ENCODE measurements around the gene OR10H3. TPM values are rescaled to one million over a fixed set of nuclear protein-coding genes. Genes with fewer than 3 reads are reported as not detected.

The OR10H3 gene, protein sequence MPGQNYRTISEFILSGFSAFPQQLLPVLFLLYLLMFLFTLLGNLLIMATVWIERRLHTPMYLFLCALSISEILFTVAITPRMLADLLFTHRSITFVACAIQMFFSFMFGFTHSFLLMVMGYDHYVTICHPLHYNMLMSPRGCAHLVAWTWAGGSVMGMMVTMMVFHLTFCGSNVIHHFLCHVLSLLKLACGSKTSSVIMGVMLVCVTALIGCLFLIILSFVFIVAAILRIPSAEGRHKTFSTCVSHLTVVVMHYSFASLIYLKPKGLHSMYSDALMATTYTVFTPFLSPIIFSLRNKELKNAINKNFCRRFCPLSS
- not detected for total RNA-seq

- H3K9me3 Mint-ChIP-seq, result peaks cover 9% of the 10 kb centered on the region
- no peak within 1 kb of the TSS for H3K27ac Mint-ChIP-seq
- H3K27me3 Mint-ChIP-seq, result peaks cover 36 to 41% of the 10 kb centered on the region in 2 donors
- DNase-seq (ENCODE audit: low spot score) (no peak), ATAC-seq (no peak)
- H3K4me1 Mint-ChIP-seq (ENCODE audit: low read depth in 2 of 2), result no peaks in the 10 kb centered on the region
- H3K36me3 Mint-ChIP-seq, result peaks cover 15% of the 10 kb centered on the region
- H3K4me3 Mint-ChIP-seq, result no peak within 1 kb of the TSS
These were observed at the start of gene OR10H3 for GRCh38 chr19:15737722-15738121. TSS of gene OR10H3 (plus strand) at chr19:15737985. CDS start at chr19:15741393, 3,408 bp downstream.

- Mint-ChIP-seq H3K36me3 (no peaks in the 10 kb centered on the region), H3K4me3 (no peak overlapping the region), H3K27me3 (peaks cover 21 to 22% of the 10 kb centered on the region in 2 donors), H3K9me3 (no peaks in the 10 kb centered on the region), H3K4me1 (ENCODE audit: low read depth in 2 of 2) (no peaks in the 10 kb centered on the region), H3K27ac (no peak overlapping the region)
- ATAC-seq, result no peak
- no peak for DNase-seq (ENCODE audit: low spot score)
These were observed 41.1 kb upstream of the OR10H3 start for GRCh38 chr19:15696654-15697194.

DNA sequence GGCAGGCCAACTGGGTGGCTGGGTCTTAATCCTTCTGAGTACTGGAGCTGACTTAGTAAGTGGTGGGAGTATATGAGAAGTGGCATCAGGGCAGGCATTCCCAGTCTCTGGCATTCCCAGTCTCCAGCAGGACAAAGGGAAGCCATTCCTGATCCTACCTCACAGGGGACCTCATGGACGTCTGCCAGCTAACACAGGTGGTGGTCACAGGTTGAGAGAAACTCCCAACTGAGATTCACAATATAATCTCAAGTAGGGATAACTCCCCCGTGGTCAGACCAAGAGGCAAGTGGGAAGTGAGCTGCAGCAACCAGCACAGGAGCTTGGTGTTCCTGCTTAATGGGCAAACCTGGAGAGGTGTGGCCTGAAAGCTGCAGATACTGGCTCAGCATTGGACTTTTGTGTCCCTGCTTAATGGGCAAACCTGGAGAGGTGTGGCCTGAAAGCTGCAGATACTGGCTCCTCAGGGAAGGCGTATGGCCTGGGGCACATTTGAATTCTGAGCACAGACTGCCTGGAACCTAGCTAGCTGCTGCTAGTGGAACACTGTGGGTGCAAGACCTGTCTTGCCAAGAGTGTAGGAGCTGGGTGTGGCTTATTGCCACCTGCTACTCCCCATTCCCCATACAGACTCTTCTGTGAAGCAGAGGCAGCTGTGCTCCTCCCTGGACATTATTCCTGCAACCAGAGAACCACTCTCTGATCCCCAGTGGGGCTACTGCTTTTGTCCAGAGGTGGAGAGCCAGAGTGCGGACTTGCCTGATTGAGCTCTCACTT, 35.8 kb upstream of the OR10H3 start:
- ATAC-seq, result no peak
- no peak overlapping the region for H3K4me3 Mint-ChIP-seq
- peaks cover 3% of the 10 kb centered on the region for H3K36me3 Mint-ChIP-seq
- H3K27ac Mint-ChIP-seq, result no peak overlapping the region
- peaks cover 3% of the 10 kb centered on the region for H3K9me3 Mint-ChIP-seq
- no peak for DNase-seq (ENCODE audit: low spot score)
- H3K4me1 Mint-ChIP-seq (ENCODE audit: low read depth in 2 of 2), result no peaks in the 10 kb centered on the region
- peaks cover 28 to 31% of the 10 kb centered on the region in 2 donors for H3K27me3 Mint-ChIP-seq

DNA sequence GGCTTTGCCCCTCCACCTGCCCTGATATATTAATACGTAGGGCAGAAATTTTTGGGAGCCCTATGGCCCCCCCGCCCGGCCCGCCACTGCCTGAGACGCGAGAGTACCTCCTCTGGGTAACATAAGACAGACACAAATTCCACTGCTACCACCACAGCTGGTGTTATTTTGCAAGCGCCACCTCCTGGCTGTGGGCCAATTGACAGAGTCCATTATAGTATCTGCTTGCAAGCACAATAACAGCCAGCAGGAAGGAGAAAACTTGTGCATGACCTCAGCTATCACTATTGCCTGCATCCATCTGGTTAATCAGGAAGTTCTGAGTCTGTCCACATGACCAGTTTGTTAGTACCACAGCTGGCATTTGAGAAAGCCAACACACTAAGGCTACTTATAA, 35.3 kb upstream of the OR10H3 start:
- H3K4me1 Mint-ChIP-seq (ENCODE audit: low read depth in 2 of 2), result no peaks in the 10 kb centered on the region
- H3K27me3 Mint-ChIP-seq, result peaks cover 28 to 30% of the 10 kb centered on the region in 2 donors
- peaks cover 3% of the 10 kb centered on the region for H3K9me3 Mint-ChIP-seq
- peaks cover 5% of the 10 kb centered on the region for H3K36me3 Mint-ChIP-seq
- H3K4me3 Mint-ChIP-seq, result no peak overlapping the region
- no peak overlapping the region for H3K27ac Mint-ChIP-seq
- no peak for DNase-seq (ENCODE audit: low spot score)
- ATAC-seq, result peak in 1 of 2 donors; percentile 51

DNA sequence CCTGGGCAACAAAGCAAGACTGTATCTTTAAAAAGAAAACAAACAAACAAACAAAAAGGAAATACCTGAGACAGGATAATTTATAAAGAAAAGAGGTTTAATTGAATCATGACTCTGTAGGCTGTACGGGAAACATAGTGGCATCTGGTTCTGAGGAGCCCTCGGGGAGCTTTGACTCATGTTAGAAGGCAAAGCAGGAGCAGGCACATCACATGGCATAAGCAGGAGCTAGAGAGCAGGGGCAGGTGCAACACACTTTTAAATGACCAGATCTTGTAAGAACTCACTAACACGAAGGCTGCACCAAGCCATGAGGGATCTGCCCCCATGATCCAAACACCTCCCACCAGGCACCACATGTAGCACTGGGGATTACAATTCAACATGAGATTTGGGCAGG, 23.1 kb upstream of the OR10H3 start:
- ATAC-seq, result no peak
- Mint-ChIP-seq H3K36me3 (no peaks in the 10 kb centered on the region), H3K27me3 (peaks cover 20 to 50% of the 10 kb centered on the region in 2 donors), H3K4me3 (no peak overlapping the region), H3K4me1 (ENCODE audit: low read depth in 2 of 2) (no peaks in the 10 kb centered on the region), H3K27ac (no peak overlapping the region), H3K9me3 (no peaks in the 10 kb centered on the region)
- no peak for DNase-seq (ENCODE audit: low spot score)

DNA sequence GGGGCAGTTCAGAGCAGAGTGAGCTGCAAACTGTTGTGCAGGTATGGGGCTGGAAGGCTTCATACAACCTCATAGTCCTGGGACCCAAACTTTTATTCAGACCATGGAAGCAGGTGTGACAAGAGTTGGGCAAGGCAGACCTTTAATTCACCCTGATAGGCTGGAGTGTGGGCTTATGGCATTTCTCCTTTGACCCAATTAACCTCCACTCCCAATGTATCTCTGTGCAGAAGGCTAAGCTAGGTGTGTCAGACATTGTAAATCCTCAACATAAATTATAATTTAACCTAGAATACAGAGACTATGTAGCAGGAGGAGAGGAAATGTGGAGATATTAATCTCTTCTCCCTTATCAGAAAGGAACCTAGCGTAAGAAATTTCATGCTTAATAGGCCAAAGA, 22.1 kb upstream of the OR10H3 start:
- H3K27ac Mint-ChIP-seq, result no peak overlapping the region
- H3K9me3 Mint-ChIP-seq, result no peaks in the 10 kb centered on the region
- no peaks in the 10 kb centered on the region for H3K4me1 Mint-ChIP-seq (ENCODE audit: low read depth in 2 of 2)
- H3K27me3 Mint-ChIP-seq, result peaks cover 22 to 45% of the 10 kb centered on the region in 2 donors
- ATAC-seq, result no peak
- H3K4me3 Mint-ChIP-seq, result no peak overlapping the region
- no peaks in the 10 kb centered on the region for H3K36me3 Mint-ChIP-seq
- DNase-seq (ENCODE audit: low spot score), result no peak

GRCh38 chr19:15717809-15718208, 20.0 kb upstream of the OR10H3 start:
- no peaks in the 10 kb centered on the region for H3K9me3 Mint-ChIP-seq
- ATAC-seq, result no peak
- no peaks in the 10 kb centered on the region for H3K36me3 Mint-ChIP-seq
- no peak for DNase-seq (ENCODE audit: low spot score)
- H3K27ac Mint-ChIP-seq, result no peak overlapping the region
- H3K4me3 Mint-ChIP-seq, result no peak overlapping the region
- no peaks in the 10 kb centered on the region for H3K4me1 Mint-ChIP-seq (ENCODE audit: low read depth in 2 of 2)
- H3K27me3 Mint-ChIP-seq, result peaks cover 43 to 50% of the 10 kb centered on the region in 2 donors

DNA sequence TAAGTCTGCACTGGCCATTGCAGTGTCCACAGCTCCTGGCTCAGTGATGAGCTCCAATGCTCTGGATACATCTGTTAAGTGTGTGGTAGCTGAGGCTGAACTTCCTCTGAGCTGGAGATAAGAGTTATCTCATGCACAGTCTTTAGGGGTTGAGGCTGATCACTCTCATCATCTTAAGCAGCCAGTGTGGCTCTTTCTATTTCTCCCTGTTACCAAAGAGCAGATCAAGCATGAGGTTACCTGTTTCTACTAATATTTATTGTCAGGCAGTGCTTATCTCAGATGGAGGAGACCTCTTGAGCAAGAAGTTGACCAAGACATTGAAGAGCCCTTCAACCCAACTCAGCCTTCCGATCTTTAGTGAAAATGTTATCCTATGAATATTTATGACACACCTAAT, 16.5 kb upstream of the OR10H3 start:
- H3K27ac Mint-ChIP-seq, result no peak overlapping the region
- H3K4me3 Mint-ChIP-seq, result no peak overlapping the region
- ATAC-seq (peak in 1 of 2 donors; percentile 80), DNase-seq (ENCODE audit: low spot score) (no peak)
- no peaks in the 10 kb centered on the region for H3K9me3 Mint-ChIP-seq
- H3K4me1 Mint-ChIP-seq (ENCODE audit: low read depth in 2 of 2), result no peaks in the 10 kb centered on the region
- peaks cover 54 to 59% of the 10 kb centered on the region in 2 donors for H3K27me3 Mint-ChIP-seq
- no peaks in the 10 kb centered on the region for H3K36me3 Mint-ChIP-seq

- Mint-ChIP-seq H3K4me3 (no peak overlapping the region), H3K27ac (no peak overlapping the region), H3K4me1 (ENCODE audit: low read depth in 2 of 2) (peaks cover 0 to 4% of the 10 kb centered on the region in 2 donors), H3K9me3 (no peaks in the 10 kb centered on the region), H3K36me3 (no peaks in the 10 kb centered on the region), H3K27me3 (peaks cover 51 to 66% of the 10 kb centered on the region in 2 donors)
- ATAC-seq (no peak), DNase-seq (ENCODE audit: low spot score) (no peak)
These were observed 14.8 kb upstream of the OR10H3 start for GRCh38 chr19:15722956-15723355.

- ATAC-seq (no peak), DNase-seq (ENCODE audit: low spot score) (no peak)
- Mint-ChIP-seq H3K9me3 (no peaks in the 10 kb centered on the region), H3K36me3 (no peaks in the 10 kb centered on the region), H3K4me3 (no peak within 1 kb of the TSS), H3K4me1 (ENCODE audit: low read depth in 2 of 2) (peaks cover 15 to 17% of the 10 kb centered on the region in 2 donors), H3K27me3 (peaks cover 29 to 42% of the 10 kb centered on the region in 2 donors), H3K27ac (no peak within 1 kb of the TSS)
These were observed 10.1 kb upstream of the OR10H3 start, which contains the start of gene OR10H2 for GRCh38 chr19:15727724-15728123. TSS of gene OR10H2 (plus strand) at chr19:15728024. CDS start at chr19:15728044, 20 bp downstream.

- Mint-ChIP-seq H3K4me1 (ENCODE audit: low read depth in 2 of 2) (peaks cover 15 to 17% of the 10 kb centered on the region in 2 donors), H3K9me3 (no peaks in the 10 kb centered on the region), H3K27me3 (peaks cover 31 to 33% of the 10 kb centered on the region in 2 donors), H3K4me3 (no peak overlapping the region), H3K36me3 (no peaks in the 10 kb centered on the region), H3K27ac (no peak overlapping the region)
- DNase-seq (ENCODE audit: low spot score) (no peak), ATAC-seq (peak in 1 of 2 donors; percentile 57)
These were observed 7.2 kb upstream of the OR10H3 start for GRCh38 chr19:15730538-15730937.

- no peak overlapping the region for H3K27ac Mint-ChIP-seq
- no peaks in the 10 kb centered on the region for H3K9me3 Mint-ChIP-seq
- DNase-seq (ENCODE audit: low spot score), result no peak
- no peak overlapping the region for H3K4me3 Mint-ChIP-seq
- peaks cover 12 to 17% of the 10 kb centered on the region in 2 donors for H3K4me1 Mint-ChIP-seq (ENCODE audit: low read depth in 2 of 2)
- H3K36me3 Mint-ChIP-seq, result no peaks in the 10 kb centered on the region
- ATAC-seq, result no peak
- peaks cover 22 to 23% of the 10 kb centered on the region in 2 donors for H3K27me3 Mint-ChIP-seq
These were observed 5.4 kb upstream of the OR10H3 start for GRCh38 chr19:15732388-15732787.

- Mint-ChIP-seq H3K27ac (no peak overlapping the region), H3K9me3 (no peaks in the 10 kb centered on the region), H3K4me3 (no peak overlapping the region), H3K36me3 (no peaks in the 10 kb centered on the region), H3K4me1 (ENCODE audit: low read depth in 2 of 2) (peaks cover 11 to 17% of the 10 kb centered on the region in 2 donors), H3K27me3 (peaks cover 18 to 21% of the 10 kb centered on the region in 2 donors)
- DNase-seq (ENCODE audit: low spot score) (no peak), ATAC-seq (no peak)
These were observed 3.9 kb upstream of the OR10H3 start for GRCh38 chr19:15733895-15734294.

- H3K9me3 Mint-ChIP-seq, result peaks cover 9% of the 10 kb centered on the region
- peaks cover 15% of the 10 kb centered on the region for H3K36me3 Mint-ChIP-seq
- DNase-seq (ENCODE audit: low spot score), result no peak
- no peaks in the 10 kb centered on the region for H3K4me1 Mint-ChIP-seq (ENCODE audit: low read depth in 2 of 2)
- ATAC-seq, result no peak
- H3K4me3 Mint-ChIP-seq, result no peak overlapping the region
- H3K27me3 Mint-ChIP-seq, result peaks cover 32 to 49% of the 10 kb centered on the region in 2 donors
- no peak overlapping the region for H3K27ac Mint-ChIP-seq
These were observed 3.0 kb downstream of the OR10H3 start for GRCh38 chr19:15740785-15741184.

Measured in natural killer cell treated with Interleukin-12 subunit alpha and Interleukin-12 subunit beta and Interleukin-15 and Interleukin-18, amount 100 ng/mL, for 72 hours (primary cell).